Sciatic nerve (tissue), 2 donors: Measurements from ENCODE around the gene GPSM1. TPM values are rescaled to one million over a fixed set of nuclear protein-coding genes. Genes with fewer than 3 reads are reported as not detected.
"Not testable (repeated sequence)": the region's sequence is repeated elsewhere in the genome, so short reads cannot be mapped to it uniquely, and the experiment has no call there.

Experiments used
- ATAC-seq: fragments of 200-7000 bp; cut with Tn5 transposase; one replicate; pipeline ENCODE4 v1.9.1; 2020; ENCODE audit warnings: mild to moderate bottlenecking, moderate library complexity
- DNase-seq: peaks from one replicate; pipeline ENCODE4 v3.0.0-alpha.2; 2020; ENCODE audit warnings: low spot score
- intact Hi-C: fragments of 100-400 bp; cut with DNase I; formaldehyde crosslinking; loops from one replicate; pipeline ENCODE4 v1.14.2; 2022
- total RNA-seq: library from RNA; stranded (reverse); fragmentation: NEBNext Ultra II Directional; extraction: Animal tissue kit (Norgen Biotek cat#: 25700); gene quantifications from one replicate; pipeline ENCODE4 v1.2.1, GENCODE V29; 2021
- donor health status: DM: no; HTN: no; CAD: no.
- donor health status: DM: no; HTN: no; CAD: no.

GPSM1 gene
- total RNA-seq, 1 donor from 2014 or later = 43.7 TPM

GRCh38 chr9:136395345-136396218, 68.2 kb downstream of the GPSM1 start:
- ATAC-seq (no peak), DNase-seq (no peak)
- intact Hi-C loops = no loop called here

DNA sequence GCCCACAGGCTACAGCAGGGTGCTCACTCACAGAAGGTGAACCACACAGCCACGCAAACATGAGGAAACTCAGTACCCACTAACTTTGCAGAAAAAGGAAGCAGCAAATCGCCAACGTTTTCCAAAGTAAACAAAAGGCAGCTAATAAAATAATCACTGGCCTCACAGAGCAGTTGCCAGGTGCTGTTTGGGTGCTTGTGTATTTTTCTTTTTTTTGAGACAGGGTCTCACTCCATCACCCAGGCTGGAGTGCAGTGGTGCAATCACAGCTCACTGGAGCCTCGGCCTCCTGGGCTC, 68.8 kb downstream of the GPSM1 start:
- intact Hi-C loops = no loop called here
- DNase-seq (no peak), ATAC-seq (no peak)

- ATAC-seq = no peak
- intact Hi-C loops = no loop called here
These were observed 70.3 kb downstream of the GPSM1 start for GRCh38 chr9:136397643-136398042.

GRCh38 chr9:136398286-136398685, 70.9 kb downstream of the GPSM1 start:
- ATAC-seq (no peak), DNase-seq (no peak)
- intact Hi-C loops = no loop called here

More at GRCh38 chr9:136397643-136398042, 70.3 kb downstream of the GPSM1 start:
- no peak for DNase-seq

DNA sequence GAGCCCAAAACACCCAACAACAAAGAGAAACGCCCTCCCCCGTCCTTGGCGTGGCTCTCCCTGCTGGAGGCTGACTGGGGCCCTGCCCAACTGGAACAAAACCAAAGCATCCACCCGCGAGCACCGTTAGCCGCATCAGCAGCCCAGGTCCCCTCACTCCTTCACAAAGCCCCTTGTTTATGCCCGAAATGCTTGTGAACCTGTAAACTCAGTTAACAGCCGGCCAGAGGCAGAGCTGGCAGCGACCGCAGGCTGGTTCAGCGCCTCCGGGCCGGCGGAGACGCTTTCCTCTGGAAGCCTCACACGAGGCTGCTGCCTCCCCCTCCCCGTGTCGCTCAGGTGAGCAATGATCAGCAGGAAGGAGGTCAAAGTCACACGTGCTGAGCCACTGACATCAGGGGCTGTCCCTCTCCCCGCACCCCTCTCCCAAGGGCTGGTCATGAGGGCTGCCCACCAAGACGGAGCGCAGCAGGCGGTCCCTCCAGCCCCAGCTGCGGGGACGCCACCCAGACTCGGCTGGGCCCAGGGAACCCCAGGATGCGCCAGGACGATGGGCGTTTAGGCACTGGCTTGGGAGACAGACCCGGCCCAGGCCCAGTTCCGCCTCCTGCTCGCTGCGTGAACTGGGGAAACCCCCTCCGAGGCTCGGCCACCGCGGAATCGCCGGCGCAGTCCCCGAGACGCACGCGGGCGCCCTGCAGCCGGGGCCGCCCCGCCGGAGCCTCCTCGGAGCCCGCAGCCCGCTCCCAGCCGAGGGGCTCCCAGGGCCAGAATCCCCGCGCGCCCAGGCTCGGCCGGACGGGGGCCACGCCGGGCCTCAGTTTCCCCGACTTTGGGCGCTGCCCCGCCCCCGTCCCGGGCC, 72.1 kb downstream of the GPSM1 start:
- DNase-seq = no peak
- peak; percentile 6 for ATAC-seq
- intact Hi-C loops = no loop called here

DNA sequence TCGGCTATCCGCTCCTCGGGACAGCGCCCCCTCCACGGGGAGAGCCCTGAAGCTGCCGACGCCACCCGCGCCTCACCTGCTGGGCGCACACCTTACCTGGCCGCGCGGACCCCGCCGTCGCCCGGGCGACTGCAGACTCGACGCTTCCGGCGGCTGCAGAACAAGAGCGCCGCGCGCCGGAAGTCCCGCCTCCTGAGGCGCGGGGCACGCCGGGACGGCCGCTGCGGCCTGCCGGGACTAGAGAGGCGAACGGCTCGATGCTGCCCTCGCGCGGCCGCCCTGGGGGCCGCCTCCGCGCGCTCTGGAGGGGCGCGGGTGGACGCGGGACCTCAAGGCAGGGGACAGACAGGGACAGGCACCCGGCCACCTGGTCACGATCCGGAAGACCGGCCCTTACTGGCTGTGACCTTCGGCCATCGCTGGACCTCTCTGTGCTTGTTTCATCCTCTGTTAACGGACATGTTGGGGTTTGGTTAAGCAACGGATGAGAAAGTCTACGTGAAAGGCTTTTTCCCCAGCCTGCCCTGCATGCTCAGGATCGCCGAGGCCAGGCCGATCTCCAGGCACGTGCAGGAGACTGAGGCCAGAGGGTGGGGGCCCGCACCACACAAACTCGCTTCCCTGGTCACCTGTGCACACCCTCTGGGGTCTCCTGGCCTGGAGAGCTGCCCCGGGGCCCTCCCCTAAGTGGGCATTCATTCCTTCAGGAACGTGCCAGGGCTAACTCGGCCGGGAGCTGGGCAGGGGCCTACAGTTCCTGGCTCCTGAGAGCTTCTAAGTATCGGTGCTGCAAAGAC, 72.9 kb downstream of the GPSM1 start, which contains the start of gene SNAPC4:
Gene SNAPC4 (minus strand): TSS at position 133 of the 797 bp plus-strand sequence. CDS start 1,742 bp downstream, outside the sequence.
- intact Hi-C loops = no loop called here
- ATAC-seq (peak; percentile 88), DNase-seq (peak; percentile 91)

DNA sequence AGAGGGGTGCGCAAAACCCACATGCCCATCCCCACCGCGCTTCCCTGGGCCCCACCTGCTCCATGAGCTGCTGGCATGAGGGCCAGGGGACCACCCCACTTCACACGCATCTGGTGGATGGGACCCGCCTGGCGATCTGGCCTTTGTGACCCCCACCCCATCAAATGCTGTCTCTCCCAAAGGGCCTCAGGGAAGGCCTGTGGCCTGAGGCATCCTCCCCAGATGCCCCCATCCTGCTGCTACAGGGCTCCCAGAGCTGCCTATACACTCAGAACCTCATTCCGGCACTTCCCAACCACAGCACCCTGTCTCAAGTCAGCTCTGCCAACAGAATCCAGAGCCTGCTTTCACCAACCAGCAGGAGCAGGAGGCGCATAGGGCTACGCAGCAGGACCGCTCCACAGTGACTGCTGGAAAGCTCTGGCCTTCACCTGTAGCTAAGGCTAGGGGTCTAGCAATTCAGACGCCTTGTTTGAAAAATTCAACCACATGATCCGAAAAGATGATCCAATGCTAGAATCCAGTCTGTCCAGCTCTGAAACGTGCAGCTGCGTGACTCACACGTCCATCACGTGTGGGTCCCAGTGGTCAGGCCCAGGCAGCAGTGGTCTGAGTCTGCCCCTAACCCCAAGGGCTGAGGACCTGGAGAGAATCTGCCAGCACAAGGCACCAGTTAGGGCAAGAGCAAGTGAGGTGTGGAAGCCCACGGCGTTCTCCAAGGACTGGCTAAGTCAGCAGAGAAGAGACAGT, 74.0 kb downstream of the GPSM1 start:
- no peak for DNase-seq
- intact Hi-C loops = no loop called here
- ATAC-seq = no peak

- intact Hi-C loops = no loop called here
- no peak for DNase-seq
- no peak for ATAC-seq
These were observed 74.7 kb downstream of the GPSM1 start for GRCh38 chr9:136402067-136402466.

- ATAC-seq (no peak), DNase-seq (no peak)
- intact Hi-C loops = no loop called here
These were observed 76.2 kb downstream of the GPSM1 start for GRCh38 chr9:136403538-136403914.

DNA sequence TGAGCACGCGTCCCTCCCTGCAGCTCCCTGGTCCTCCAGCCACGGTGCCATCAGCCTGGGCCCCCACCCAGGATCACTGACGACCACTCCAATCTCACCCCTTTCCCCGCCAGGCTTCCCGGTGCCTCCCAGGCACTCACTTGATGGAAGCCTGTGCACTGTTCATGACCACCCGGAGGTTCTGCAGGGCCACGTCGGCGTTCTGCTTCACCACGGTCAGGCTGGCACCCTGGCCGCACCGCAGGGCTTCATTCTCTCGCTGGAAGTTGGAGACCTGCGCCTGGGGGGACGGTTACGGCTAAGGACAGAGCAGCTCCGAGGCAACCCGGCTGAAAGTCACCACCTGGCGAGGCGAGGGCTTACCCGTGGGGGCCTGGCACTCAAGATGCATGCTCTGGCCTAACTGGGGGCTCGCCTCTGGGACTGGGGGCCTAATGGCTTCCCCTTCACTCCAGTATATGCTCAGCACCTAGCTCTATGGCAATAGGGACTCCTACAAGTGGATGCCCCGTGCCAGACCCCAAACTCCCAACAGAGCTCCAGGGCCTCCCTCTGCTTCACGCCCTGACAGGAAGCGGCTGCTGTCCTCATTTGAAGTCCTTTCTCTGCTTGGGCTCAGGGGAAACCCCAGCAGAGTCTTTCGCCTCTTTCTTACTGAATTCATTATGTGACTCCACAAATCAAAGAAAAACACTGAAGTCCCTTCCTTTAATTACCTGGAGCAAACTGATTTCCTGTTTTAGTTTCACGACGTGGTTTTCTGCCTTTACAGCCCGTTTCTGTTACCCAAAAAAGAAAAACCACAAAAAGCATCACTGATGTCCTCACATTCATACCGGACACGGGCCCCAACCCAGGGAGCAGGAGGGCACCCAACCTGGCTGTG, 76.8 kb downstream of the GPSM1 start:
- intact Hi-C loops = no loop called here
- ATAC-seq (no peak), DNase-seq (no peak)

- no peak for ATAC-seq
- intact Hi-C loops = no loop called here
- no peak for DNase-seq
These were observed 77.4 kb downstream of the GPSM1 start for GRCh38 chr9:136404801-136405136.

GRCh38 chr9:136405481-136405880, 78.1 kb downstream of the GPSM1 start:
- ATAC-seq = no peak
- DNase-seq = no peak
- intact Hi-C loops = no loop called here

GRCh38 chr9:136405904-136406303, 78.6 kb downstream of the GPSM1 start:
- DNase-seq, intact Hi-C loops, ATAC-seq: not testable (repeated sequence)

DNA sequence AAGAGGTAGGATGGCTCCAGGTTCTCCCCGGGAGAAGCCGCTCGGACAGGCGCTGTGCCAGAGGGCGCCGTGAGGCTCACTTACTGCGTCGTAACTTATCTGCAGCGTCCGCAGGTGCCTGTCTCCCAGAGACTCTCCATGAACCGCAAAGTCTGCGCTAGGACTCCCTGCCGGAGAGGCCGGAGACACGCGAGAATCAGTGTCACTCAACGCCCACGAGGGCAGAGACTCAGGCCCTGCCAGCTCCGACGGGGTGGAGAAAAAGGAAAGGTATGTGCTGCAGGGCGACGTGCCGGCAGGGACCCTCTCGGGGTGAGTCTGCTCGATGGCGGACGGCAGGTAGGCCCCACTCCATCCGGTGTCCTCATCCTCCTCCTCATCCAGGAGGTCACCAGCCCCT, 79.7 kb downstream of the GPSM1 start:
- DNase-seq, ATAC-seq, intact Hi-C loops: not testable (repeated sequence)

- intact Hi-C loops = no loop called here
- DNase-seq (no peak), ATAC-seq (no peak)
These were observed 80.6 kb downstream of the GPSM1 start for GRCh38 chr9:136407911-136408310.
